Measurements from ENCODE around the gene OMD. TPM values are rescaled to one million over a fixed set of nuclear protein-coding genes. Genes with fewer than 3 reads are reported as not detected.
A peak's percentile ranks its signal among the peaks of the same experiment; 100 is the strongest.

Gene OMD, protein sequence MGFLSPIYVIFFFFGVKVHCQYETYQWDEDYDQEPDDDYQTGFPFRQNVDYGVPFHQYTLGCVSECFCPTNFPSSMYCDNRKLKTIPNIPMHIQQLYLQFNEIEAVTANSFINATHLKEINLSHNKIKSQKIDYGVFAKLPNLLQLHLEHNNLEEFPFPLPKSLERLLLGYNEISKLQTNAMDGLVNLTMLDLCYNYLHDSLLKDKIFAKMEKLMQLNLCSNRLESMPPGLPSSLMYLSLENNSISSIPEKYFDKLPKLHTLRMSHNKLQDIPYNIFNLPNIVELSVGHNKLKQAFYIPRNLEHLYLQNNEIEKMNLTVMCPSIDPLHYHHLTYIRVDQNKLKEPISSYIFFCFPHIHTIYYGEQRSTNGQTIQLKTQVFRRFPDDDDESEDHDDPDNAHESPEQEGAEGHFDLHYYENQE
- 10 to 100 TPM in 3 of 4 donors, 1 to 10 TPM in 1; 6.5 to 23.9 (median 16.7) TPM for total RNA-seq
- 1 to 10 TPM in 2 of 3 donors, not detected in 1; 1.0 to 3.0 TPM for polyA plus RNA-seq

DNA sequence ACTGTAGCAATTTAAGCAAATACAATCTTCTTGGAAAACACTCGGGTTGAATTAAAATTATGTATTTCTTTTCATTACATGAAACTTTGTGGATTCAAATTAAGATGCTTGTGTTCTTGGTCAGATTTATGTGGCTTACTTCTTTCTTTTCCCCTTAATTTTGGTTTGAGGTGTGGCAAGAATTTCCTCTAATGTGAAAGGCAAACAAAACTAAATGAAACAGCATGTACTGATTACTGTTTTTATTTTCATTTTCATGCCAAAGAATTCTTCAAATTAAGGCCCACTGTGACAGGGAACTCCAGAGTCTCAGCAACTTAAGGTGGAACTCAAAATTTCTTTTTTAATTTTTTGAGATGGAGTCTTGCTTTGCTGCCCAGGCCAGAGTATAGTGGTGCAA, at the start of gene OMD:
TSS of gene OMD (minus strand) at position 132 of the 400 bp plus-strand sequence. CDS start 6,913 bp downstream, outside the sequence.
- H3K27me3 ChIP-seq: no peaks in the 10 kb centered on the region
- H3K27ac ChIP-seq: peak within 1 kb of the TSS; percentile 45 to 56 (median 46)
- peaks cover 0 to 31% (median 19%) of the 10 kb centered on the region in 4 donors for H3K4me1 ChIP-seq
- H3K4me3 ChIP-seq: peak within 1 kb of the TSS; percentile 0 to 24 (median 14)
- no peaks in the 10 kb centered on the region for H3K9me3 ChIP-seq
- H3K36me3 ChIP-seq: no peaks in the 10 kb centered on the region
- no peak for TF ChIP-seq POLR2A (IDR thresholded peaks at IDR 0.05)
- TF ChIP-seq POLR2AphosphoS5 (IDR thresholded peaks at IDR 0.05): peak in 1 of 4 donors; percentile 16
- TF ChIP-seq EP300 (IDR thresholded peaks at IDR 0.05): no peak
- intact Hi-C loops (cut with DNase I): no loop called here
- no peak for DNase-seq
- 70 to 77% methylated on average over 1 of the region's 1 CpG for WGBS, 2 donors

GRCh38 chr9:92468206-92468605, 43.9 kb upstream of the OMD start:
- Histone ChIP-seq H3K27me3 (no peaks in the 10 kb centered on the region), H3K4me3 (no peak overlapping the region), H3K36me3 (peaks cover 0 to 7% (median 0%) of the 10 kb centered on the region in 4 donors), H3K9me3 (no peaks in the 10 kb centered on the region), H3K4me1 (peaks cover 0 to 27% (median 21%) of the 10 kb centered on the region in 4 donors), H3K27ac (no peak overlapping the region)
- WGBS, 2 donors: 96 to 99% methylated on average over 2 of the region's 2 CpGs
- intact Hi-C loops (cut with DNase I): no loop called here
- DNase-seq: no peak
- TF ChIP-seq POLR2AphosphoS5 (IDR thresholded peaks at IDR 0.05): no peak
- TF ChIP-seq EP300 (IDR thresholded peaks at IDR 0.05): no peak
- TF ChIP-seq POLR2A (IDR thresholded peaks at IDR 0.05): no peak
- TF ChIP-seq, protein P1, sequence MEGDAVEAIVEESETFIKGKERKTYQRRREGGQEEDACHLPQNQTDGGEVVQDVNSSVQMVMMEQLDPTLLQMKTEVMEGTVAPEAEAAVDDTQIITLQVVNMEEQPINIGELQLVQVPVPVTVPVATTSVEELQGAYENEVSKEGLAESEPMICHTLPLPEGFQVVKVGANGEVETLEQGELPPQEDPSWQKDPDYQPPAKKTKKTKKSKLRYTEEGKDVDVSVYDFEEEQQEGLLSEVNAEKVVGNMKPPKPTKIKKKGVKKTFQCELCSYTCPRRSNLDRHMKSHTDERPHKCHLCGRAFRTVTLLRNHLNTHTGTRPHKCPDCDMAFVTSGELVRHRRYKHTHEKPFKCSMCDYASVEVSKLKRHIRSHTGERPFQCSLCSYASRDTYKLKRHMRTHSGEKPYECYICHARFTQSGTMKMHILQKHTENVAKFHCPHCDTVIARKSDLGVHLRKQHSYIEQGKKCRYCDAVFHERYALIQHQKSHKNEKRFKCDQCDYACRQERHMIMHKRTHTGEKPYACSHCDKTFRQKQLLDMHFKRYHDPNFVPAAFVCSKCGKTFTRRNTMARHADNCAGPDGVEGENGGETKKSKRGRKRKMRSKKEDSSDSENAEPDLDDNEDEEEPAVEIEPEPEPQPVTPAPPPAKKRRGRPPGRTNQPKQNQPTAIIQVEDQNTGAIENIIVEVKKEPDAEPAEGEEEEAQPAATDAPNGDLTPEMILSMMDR (IDR thresholded peaks at IDR 0.05): no peak

- WGBS, 2 donors: 86 to 90% methylated on average over 2 of the region's 2 CpGs
- no peak for DNase-seq
- Histone ChIP-seq H3K27ac (no peak overlapping the region), H3K9me3 (no peaks in the 10 kb centered on the region), H3K4me1 (peaks cover 0 to 31% (median 24%) of the 10 kb centered on the region in 4 donors), H3K36me3 (no peaks in the 10 kb centered on the region), H3K27me3 (no peaks in the 10 kb centered on the region), H3K4me3 (no peak overlapping the region)
- TF ChIP-seq EP300 (IDR thresholded peaks at IDR 0.05): no peak
- TF ChIP-seq, protein P1 (IDR thresholded peaks at IDR 0.05): no peak
- TF ChIP-seq POLR2AphosphoS5 (IDR thresholded peaks at IDR 0.05): no peak
- TF ChIP-seq POLR2A (IDR thresholded peaks at IDR 0.05): no peak
- intact Hi-C loops (cut with DNase I): no loop called here
These were observed 43.2 kb upstream of the OMD start for GRCh38 chr9:92467511-92467910.

DNA sequence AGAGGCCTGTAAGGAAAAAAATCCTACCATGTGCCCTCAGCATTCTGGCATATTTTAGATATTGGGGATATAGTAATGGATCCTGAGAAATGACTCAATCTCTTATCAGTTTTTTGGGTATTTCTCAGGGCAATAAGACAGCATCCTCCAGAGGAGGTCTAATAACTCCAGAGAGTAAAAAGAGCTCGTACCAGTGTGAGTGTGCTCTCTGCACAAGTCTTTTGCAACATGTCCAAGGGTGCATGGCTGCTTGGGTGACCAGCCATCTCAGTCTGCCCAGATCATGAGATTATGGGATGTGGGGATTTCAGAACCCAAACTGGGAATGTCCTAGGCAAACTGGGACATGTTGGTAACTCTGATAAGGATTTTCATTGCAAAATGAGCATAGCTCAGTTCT, 42.8 kb upstream of the OMD start:
- Histone ChIP-seq H3K9me3 (no peaks in the 10 kb centered on the region), H3K27ac (no peak overlapping the region), H3K4me1 (peaks cover 0 to 31% (median 24%) of the 10 kb centered on the region in 4 donors), H3K4me3 (no peak overlapping the region), H3K27me3 (no peaks in the 10 kb centered on the region), H3K36me3 (no peaks in the 10 kb centered on the region)
- 81 to 93% methylated on average over 1 of the region's 1 CpG for WGBS, 2 donors
- TF ChIP-seq POLR2AphosphoS5 (IDR thresholded peaks at IDR 0.05) (no peak), POLR2A (IDR thresholded peaks at IDR 0.05) (no peak), EP300 (IDR thresholded peaks at IDR 0.05) (no peak)
- TF ChIP-seq, protein P1 (IDR thresholded peaks at IDR 0.05): no peak
- no peak for DNase-seq
- intact Hi-C loops (cut with DNase I): no loop called here

GRCh38 chr9:92463984-92464383, 39.7 kb upstream of the OMD start:
- 85 to 88% methylated on average over 3 of the region's 3 CpGs for WGBS, 2 donors
- intact Hi-C loops (cut with DNase I): loop anchor here (2.0 kb wide), 1 partner anchor 43 kb away; no protein-coding TSS in a partner anchor

More at GRCh38 chr9:92463984-92464383, 39.7 kb upstream of the OMD start:
- peak overlapping the region; percentile 68 to 86 (median 85) for H3K27ac ChIP-seq
- no peaks in the 10 kb centered on the region for H3K9me3 ChIP-seq
- TF ChIP-seq EP300 (IDR thresholded peaks at IDR 0.05): peak in 3 of 4 donors; percentile 13 to 71 (median 59)
- TF ChIP-seq POLR2A (IDR thresholded peaks at IDR 0.05): no peak
- TF ChIP-seq POLR2AphosphoS5 (IDR thresholded peaks at IDR 0.05): peak; percentile 38 to 73 (median 61)
- TF ChIP-seq, protein P1 (IDR thresholded peaks at IDR 0.05): no peak
- H3K4me1 ChIP-seq: peaks cover 0 to 35% (median 26%) of the 10 kb centered on the region in 4 donors
- H3K27me3 ChIP-seq: no peaks in the 10 kb centered on the region
- no peak for DNase-seq
- H3K36me3 ChIP-seq: no peaks in the 10 kb centered on the region
- no peak overlapping the region for H3K4me3 ChIP-seq

All from sigmoid colon (tissue), 7 donors.